Middle frontal gyrus (tissue), 1 donor: ENCODE results near the gene TTC33.

Experiments
- DNase-seq: peaks from one replicate; pipeline ENCODE4 v3.0.0-alpha.2; 2015; ENCODE audit warnings: low spot score; ENCODE audit errors: extremely low spot score

TTC33 gene

DNA sequence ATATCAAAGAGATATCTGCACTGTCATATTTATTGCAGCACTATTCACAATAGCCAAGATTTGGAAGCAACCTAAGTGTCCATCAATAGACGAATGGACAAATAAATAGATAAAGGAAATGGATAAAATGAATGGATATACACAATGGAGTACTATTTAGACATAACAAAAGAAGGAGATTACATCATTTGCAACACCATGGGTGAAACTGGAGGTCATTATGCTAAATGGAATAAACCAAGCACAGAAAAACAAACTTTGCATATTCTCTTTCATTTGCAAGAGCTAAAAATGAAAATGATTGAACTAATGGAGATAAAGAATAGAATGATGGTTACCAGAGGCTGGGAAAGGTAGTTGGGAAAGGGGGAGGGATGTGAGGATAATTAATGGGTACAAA lies 231.1 kb downstream of the TTC33 start:
- no peak for DNase-seq

GRCh38 chr5:40521925-40522324 lies 233.8 kb downstream of the TTC33 start:
- no peak for DNase-seq

DNA sequence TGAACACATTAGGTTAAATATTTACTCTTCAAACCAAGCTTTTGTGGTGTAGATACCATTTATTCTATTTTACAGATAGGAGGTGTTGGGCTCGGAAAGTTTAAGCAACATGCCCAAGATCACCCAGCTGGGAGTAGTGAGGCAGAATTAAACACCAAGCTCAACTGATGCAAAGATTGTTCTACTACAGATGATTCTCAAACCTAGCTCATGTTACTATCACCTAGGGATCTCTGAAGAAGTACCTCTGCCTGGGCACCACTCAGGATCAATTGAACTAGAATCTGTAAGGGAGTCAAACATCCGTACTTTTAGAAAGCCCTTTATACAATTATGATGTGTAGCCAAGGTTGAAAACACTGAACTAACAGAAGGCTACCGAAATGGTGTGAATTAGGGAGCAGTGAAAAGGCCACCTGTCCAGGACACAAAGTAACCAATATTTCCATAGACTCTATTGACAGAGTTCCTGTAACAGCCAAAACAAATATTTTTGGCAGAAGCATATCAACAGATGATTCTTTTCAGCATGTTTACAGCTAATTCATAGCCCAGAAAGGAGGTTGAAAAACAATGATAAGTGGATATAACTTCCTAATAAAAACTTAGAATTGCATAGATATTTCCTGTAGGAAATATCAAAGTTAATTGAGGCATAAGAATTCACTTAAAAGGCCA lies 234.5 kb downstream of the TTC33 start:
- DNase-seq, result no peak

DNA sequence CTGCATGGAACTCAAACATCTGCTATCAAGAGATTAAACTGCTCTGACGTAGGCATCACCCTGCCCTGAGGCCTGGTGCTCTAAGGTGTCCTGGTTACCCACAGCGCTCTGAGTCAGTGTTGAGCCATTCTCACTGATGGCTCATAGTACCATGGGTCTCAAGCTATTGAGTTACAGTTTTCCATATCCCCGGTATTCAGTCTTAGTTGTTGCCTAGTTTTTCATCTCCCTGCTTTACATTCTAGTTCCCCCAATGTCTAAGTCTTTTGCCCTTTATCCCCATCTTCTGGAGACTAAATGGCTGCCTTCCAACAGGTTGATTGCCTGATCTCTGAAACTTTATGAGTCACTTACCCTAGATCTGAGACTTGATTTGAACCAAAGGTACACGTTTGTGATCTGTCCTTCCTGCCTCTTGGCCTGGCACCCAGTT lies 237.3 kb downstream of the TTC33 start:
- no peak for DNase-seq

GRCh38 chr5:40515476-40515875 lies 240.3 kb downstream of the TTC33 start:
- no peak for DNase-seq

DNA sequence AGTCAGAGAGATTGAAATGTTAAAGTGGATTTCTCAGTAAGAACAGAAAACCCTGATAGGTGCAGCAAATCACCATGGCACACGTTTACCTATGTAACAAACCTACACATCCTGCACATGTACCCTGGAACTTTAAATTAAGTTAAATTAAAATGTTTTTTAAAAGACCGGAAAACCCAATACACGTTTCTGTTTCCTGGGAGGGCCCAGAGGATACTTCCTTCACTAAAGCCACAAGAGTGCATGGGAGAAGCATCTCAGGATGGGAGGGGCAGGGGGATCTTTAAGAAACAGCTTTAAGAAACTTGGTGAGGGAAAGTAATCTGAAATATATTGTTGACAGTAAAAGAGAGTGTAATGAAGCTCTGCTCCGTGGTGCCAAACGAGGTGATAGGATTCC lies 240.8 kb downstream of the TTC33 start:
- DNase-seq, result no peak

DNA sequence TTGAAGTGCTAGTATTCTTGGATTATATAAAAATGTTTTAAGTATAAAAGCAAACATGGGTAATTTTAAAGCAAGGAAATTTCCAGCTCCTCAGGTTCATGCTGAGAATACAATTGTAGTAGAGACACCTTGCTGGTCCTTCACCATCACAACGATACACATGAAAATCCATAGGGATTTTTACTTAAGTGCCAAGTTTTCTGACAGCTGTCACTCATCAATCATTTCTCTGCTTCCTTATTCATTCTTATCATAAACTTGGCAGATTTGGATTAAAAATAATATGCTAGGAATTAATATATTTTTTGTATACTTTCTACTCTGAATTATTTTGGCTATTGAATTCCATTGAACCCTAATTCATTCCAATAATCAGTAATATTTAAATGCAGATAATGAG lies 244.0 kb downstream of the TTC33 start:
- DNase-seq, result no peak

GRCh38 chr5:40507095-40507494 lies 248.7 kb downstream of the TTC33 start:
- DNase-seq, result no peak

DNA sequence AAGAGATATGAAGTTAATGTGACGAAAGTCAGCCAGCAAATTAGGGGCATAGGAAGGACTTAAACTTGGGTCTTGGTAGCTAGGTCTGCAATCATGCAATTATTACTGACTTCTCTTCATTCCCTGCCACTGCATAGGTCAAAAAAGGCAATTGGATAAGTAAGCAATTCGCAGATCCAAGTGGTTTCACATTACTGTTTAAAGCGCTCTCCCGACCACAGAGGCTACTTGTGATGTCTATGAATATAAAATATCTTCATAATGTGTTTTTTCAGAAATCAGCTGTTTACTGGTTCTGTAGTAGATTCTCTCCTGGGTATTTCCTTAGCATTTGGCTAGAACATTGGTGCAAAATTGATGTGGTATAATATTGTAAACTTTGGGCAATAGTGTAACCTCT lies 250.7 kb downstream of the TTC33 start:
- DNase-seq, result no peak

- no peak for DNase-seq
Measured at GRCh38 chr5:40503439-40503838, 252.3 kb downstream of the TTC33 start.

- no peak for DNase-seq
Measured at GRCh38 chr5:40502736-40503135, 253.0 kb downstream of the TTC33 start.

- no peak for DNase-seq
Measured at GRCh38 chr5:40501711-40502444, 253.9 kb downstream of the TTC33 start.

DNA sequence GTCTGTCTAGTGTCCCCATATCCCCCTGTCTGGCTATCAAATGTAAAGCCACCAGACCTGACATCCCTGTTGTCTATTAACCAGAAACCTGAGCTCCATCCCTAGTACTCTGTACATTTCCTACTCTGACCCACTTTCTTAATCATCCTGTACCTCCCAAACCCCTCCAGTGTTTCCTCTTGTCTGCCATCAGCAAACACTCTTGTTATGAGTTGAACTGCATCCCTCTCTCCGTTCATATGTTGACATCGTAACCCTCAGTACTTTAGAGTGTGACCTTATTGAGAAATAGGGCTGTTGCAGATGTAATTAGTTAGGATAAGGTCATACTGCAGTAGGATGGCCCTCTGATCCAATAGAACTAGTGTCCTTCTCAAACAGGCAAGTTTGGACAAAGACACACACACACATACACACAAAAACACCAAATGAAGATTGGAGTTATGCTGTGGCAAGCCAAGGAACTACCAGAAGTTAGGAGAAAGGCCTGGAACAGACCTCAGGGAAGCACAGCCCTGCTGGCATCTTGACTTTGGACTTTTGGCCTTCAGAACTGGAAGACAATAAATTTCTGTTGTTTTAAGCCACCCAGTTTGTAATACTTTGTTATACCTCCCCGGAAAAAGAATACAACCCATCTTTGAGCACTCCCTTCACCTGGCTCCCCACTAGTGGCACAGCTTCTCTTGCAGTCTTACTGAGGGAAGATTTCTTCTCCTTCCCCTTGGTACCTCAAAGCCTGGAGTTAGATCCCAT lies 256.1 kb downstream of the TTC33 start:
- DNase-seq, result no peak

GRCh38 chr5:40499007-40499406 lies 256.8 kb downstream of the TTC33 start:
- DNase-seq, result no peak

DNA sequence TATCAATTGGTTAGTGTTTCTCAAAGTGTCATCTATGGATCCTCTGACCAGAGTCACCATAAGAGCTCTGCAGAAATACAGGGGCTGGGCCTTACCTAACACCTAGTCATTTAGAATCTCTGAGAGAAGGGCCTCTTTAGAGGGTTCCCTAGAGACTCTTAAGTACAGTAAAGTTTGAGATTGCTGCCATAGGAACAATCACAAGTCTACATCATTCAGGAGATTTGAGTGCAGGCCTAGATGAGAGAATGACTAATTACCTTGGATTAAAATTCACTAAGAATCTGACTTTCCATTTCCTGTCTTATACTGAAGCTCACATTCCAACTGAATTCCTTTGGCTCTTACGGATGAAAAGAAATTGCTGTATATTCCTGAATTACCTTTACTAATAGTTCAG lies 258.2 kb downstream of the TTC33 start:
- DNase-seq, result no peak

DNA sequence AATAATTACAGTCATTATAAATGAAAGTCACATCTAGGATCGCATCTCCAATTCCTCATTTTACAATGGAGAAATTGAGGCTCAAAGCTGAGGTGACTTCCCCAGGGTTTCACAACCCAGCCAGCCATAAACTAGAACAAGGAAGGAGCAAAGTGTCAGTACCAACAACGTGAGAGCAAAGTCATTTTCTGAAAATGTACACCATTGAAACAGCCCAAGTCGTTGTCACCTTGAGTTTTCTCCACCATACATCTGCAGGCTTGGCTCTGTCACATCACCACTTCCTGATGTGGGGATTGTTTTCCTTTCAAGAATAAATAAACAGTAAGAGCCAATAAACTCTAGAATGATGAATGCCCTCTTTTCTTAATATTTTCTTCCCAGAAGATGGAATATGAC lies 260.5 kb downstream of the TTC33 start:
- no peak for DNase-seq

GRCh38 chr5:40494631-40495236 lies 261.0 kb downstream of the TTC33 start:
- DNase-seq, result no peak

DNA sequence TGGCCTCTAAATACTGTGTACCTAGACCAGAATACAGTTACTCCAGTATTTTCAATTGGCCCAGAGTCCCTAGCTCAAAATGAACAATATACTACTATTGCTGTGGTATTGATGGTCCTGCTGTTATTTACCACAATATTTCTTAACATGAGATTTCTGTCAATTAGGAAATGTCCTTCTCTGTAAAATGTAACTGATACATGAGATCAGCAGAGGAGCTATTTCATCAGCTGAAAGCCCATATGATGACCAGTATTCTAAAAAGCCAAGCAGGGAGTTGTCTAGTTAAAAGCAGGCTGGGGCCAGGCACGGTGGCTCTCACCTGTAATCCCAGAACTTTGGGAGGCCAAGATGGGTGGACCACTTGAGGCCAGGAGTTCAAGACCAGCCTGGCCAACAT lies 263.7 kb downstream of the TTC33 start:
- no peak for DNase-seq

- no peak for DNase-seq
Measured at GRCh38 chr5:40491644-40492043, 264.1 kb downstream of the TTC33 start.

GRCh38 chr5:40490464-40491111 lies 265.2 kb downstream of the TTC33 start:
- no peak for DNase-seq

DNA sequence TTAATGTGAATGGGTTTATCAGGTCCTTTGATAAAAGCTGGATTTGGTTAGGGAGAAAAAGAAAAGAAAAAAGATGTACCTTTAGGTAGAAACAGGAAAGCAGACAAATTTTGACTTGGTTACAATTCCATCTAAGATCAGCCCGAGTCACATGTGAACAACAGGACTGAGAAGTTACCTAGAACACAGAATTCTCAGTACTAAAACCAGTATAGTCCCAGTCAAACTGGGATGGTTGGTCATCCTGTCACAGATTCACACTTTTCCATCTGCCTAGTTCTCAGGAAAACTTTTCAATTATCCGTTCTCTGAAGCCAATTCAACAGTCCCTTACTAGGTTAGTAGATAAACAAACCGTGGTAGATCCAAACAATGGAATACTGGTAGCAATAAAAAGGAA lies 266.3 kb downstream of the TTC33 start:
- no peak for DNase-seq
